Measurements from ENCODE around the gene SLC16A8. TPM values are rescaled to one million over a fixed set of nuclear protein-coding genes. Genes with fewer than 3 reads are reported as not detected.

SLC16A8 gene
- total RNA-seq, 2 donors from 2014 or later: 0.57 to 1.1 TPM

DNA sequence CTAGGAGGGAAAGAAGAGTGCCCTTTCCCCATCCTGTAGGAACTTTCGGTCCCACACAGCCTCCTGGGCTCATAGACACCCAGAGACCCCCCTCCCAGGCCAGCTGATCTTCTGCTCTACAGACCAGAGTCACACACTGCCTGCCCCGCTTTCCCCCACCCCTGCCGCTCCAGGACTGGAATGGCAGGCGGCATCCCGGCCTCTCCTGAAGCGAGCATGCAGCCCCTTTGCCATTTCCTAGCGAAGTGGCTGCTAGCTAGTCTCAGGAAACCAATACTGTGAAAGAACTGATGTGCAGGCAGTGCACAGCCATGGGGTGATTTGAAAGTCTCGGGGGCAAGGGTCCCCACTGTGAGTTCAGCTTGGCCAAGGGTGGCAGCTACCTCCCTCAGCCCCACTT lies 18.4 kb downstream of the SLC16A8 start:
- Histone ChIP-seq H3K9ac (ENCODE audit: extremely low read depth, low read length, poor library complexity, severe bottlenecking) (no peak overlapping the region), H3K9me3 (ENCODE audit: control insufficient read depth, low read length) (no peaks in the 10 kb centered on the region), H3K4me1 (ENCODE audit: control insufficient read depth, insufficient read depth, low read length) (no peaks in the 10 kb centered on the region), H3K4me3 (ENCODE audit: low read length) (no peak overlapping the region), H3K27ac (ENCODE audit: low read depth, low read length) (no peak overlapping the region), H3K27me3 (ENCODE audit: control insufficient read depth, insufficient read depth, low read length, poor library complexity, severe bottlenecking) (no peaks in the 10 kb centered on the region), H3K36me3 (ENCODE audit: control insufficient read depth, insufficient read depth, low read length) (peaks cover 44% of the 10 kb centered on the region)
- 95 to 96% methylated on average over 7 to 8 of the region's 8 CpGs for WGBS, 2 experiments (ENCODE audit: insufficient coverage in 1 of 2, insufficient read length in 1 of 2)
- Mint-ChIP-seq H3K27me3 (ENCODE audit: insufficient read depth) (no peaks in the 10 kb centered on the region), H3K36me3 (ENCODE audit: low read depth) (peaks cover 57% of the 10 kb centered on the region), H3K4me1 (no peaks in the 10 kb centered on the region), H3K9me3 (no peaks in the 10 kb centered on the region), H3K4me3 (no peak overlapping the region), H3K27ac (no peak overlapping the region)
- DNase-seq: no peak
- TF ChIP-seq, protein P1, sequence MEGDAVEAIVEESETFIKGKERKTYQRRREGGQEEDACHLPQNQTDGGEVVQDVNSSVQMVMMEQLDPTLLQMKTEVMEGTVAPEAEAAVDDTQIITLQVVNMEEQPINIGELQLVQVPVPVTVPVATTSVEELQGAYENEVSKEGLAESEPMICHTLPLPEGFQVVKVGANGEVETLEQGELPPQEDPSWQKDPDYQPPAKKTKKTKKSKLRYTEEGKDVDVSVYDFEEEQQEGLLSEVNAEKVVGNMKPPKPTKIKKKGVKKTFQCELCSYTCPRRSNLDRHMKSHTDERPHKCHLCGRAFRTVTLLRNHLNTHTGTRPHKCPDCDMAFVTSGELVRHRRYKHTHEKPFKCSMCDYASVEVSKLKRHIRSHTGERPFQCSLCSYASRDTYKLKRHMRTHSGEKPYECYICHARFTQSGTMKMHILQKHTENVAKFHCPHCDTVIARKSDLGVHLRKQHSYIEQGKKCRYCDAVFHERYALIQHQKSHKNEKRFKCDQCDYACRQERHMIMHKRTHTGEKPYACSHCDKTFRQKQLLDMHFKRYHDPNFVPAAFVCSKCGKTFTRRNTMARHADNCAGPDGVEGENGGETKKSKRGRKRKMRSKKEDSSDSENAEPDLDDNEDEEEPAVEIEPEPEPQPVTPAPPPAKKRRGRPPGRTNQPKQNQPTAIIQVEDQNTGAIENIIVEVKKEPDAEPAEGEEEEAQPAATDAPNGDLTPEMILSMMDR (conservative IDR thresholded peaks at IDR 0.05): no peak

DNA sequence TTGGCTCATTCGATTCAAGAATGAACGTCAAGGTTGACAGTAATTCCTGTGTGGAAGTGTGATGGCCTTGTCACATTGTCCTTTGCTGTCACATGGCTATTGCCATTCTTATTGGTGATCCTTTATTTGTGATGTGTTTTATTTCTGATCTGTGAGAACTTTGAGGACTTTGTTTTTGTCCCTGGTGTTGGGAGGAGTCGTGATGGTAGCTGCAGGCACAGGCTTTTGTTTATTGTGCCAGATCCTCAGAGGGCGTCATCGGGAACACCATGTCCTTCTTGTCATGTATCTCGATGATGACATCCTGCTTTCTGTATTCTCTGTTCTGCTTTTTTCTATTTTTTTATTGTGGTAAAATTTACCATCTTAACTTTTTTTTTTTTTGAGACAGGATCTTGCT lies 21.2 kb downstream of the SLC16A8 start:
- no peak overlapping the region for H3K27ac Mint-ChIP-seq

DNA sequence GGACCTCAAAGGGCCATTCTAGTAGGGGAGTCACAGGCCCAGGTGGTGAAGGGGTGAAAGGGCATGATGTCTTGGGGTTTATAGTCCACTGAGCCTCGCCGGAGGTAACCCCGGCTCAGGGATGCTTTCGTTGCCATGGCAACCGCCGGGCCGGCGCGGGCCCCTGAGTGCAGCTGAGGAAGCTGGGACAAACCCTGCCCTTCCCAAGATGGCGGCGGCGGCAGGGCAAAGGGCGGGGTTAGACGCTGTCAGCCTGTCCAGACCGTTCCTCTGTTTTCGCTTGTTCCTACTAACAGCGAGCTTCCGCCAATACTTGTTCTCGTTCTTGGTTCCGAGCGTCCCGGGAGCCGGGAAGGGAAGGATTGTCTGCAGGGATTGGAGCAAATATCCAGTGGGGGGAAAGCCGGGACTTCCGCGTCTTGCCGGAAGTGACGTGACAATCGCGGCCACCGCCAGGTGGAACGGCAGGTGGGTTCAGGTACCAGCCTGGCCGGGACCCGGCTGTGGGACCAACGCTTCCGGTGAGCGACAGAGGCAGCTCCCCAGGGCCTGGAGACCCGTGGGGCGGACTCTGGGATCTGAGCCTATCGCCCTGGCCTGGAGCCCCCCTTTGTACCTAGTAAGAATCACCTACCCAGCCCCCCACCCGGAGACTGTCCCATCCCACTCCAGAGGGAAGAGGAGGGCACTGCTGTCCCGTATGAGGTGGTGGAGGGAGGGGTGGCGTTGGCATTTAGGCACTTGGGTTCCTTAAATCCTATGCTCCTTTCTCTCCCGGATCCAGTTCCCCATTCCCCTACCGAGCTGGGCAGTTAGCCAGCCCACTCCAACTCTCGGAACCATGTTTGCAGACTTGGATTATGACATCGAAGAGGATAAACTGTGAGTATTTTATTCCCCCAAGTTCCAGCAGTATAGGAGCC lies 26.8 kb downstream of the SLC16A8 start, which contains the start of gene PICK1:
Gene PICK1 (plus strand): TSS at position 436 of the 923 bp plus-strand sequence. CDS start 406 bp downstream, at position 842.
- Mint-ChIP-seq H3K27ac (peak within 1 kb of the TSS; percentile 100), H3K4me3 (peak within 1 kb of the TSS; percentile 85), H3K4me1 (peaks cover 9% of the 10 kb centered on the region), H3K9me3 (no peaks in the 10 kb centered on the region), H3K27me3 (ENCODE audit: insufficient read depth) (peaks cover 4% of the 10 kb centered on the region), H3K36me3 (ENCODE audit: low read depth) (peaks cover 21% of the 10 kb centered on the region)
- Histone ChIP-seq H3K4me3 (ENCODE audit: low read length) (peak within 1 kb of the TSS; percentile 84), H3K27me3 (ENCODE audit: control insufficient read depth, insufficient read depth, low read length, poor library complexity, severe bottlenecking) (no peaks in the 10 kb centered on the region), H3K9me3 (ENCODE audit: control insufficient read depth, low read length) (no peaks in the 10 kb centered on the region), H3K27ac (ENCODE audit: low read depth, low read length) (peak within 1 kb of the TSS; percentile 79), H3K36me3 (ENCODE audit: control insufficient read depth, insufficient read depth, low read length) (peaks cover 23% of the 10 kb centered on the region), H3K4me1 (ENCODE audit: control insufficient read depth, insufficient read depth, low read length) (peaks cover 6% of the 10 kb centered on the region), H3K9ac (ENCODE audit: extremely low read depth, low read length, poor library complexity, severe bottlenecking) (peak within 1 kb of the TSS; percentile 70)
- DNase-seq: peak; percentile 97
- 6 to 8% methylated on average over 17 to 44 of the region's 47 CpGs for WGBS, 2 experiments (ENCODE audit: insufficient coverage in 1 of 2, insufficient read length in 1 of 2)
- TF ChIP-seq, protein P1 (conservative IDR thresholded peaks at IDR 0.05): no peak

More for the DNA sequence above, 21.2 kb downstream of the SLC16A8 start:
- no peaks in the 10 kb centered on the region for H3K9me3 ChIP-seq (ENCODE audit: control insufficient read depth, low read length)
- Mint-ChIP-seq H3K4me1 (peaks cover 6% of the 10 kb centered on the region), H3K4me3 (no peak overlapping the region), H3K27me3 (ENCODE audit: insufficient read depth) (no peaks in the 10 kb centered on the region), H3K9me3 (no peaks in the 10 kb centered on the region), H3K36me3 (ENCODE audit: low read depth) (peaks cover 60% of the 10 kb centered on the region)
- peaks cover 51% of the 10 kb centered on the region for H3K36me3 ChIP-seq (ENCODE audit: control insufficient read depth, insufficient read depth, low read length)
- no peak overlapping the region for H3K9ac ChIP-seq (ENCODE audit: extremely low read depth, low read length, poor library complexity, severe bottlenecking)
- no peaks in the 10 kb centered on the region for H3K4me1 ChIP-seq (ENCODE audit: control insufficient read depth, insufficient read depth, low read length)
- TF ChIP-seq, protein P1 (conservative IDR thresholded peaks at IDR 0.05): no peak
- H3K27me3 ChIP-seq (ENCODE audit: control insufficient read depth, insufficient read depth, low read length, poor library complexity, severe bottlenecking): no peaks in the 10 kb centered on the region
- H3K4me3 ChIP-seq (ENCODE audit: low read length): no peak overlapping the region
- WGBS, 2 experiments (ENCODE audit: insufficient coverage in 1 of 2, insufficient read length in 1 of 2): 95 to 96% methylated on average over 5 to 6 of the region's 6 CpGs
- H3K27ac ChIP-seq (ENCODE audit: low read depth, low read length): no peak overlapping the region
- no peak for DNase-seq

Measured in endodermal cell (in vitro differentiated cells).